ENCODE data around the gene SEC22B. TPM values are rescaled to one million over a fixed set of nuclear protein-coding genes. Genes with fewer than 3 reads are reported as not detected.
"Not testable (repeated sequence)": the region's sequence is repeated elsewhere in the genome, so short reads cannot be mapped to it uniquely, and the experiment has no call there.

SEC22B gene
- total RNA-seq, 1 experiment from 2014 or later: 22.7 TPM

GRCh38 chr1:120179811-120180690 is 3.7 kb upstream of the SEC22B start:
- not testable (repeated sequence) for DNase-seq; H3K9me2 ChIP-seq (replicated peaks; ENCODE audit: insufficient read depth, low read length); H4K20me1 ChIP-seq (ENCODE audit: insufficient read depth, low read depth, low read length); H3K4me1 ChIP-seq (ENCODE audit: low read length); H3K4me2 ChIP-seq (ENCODE audit: low read depth, low read length, poor library complexity, severe bottlenecking); H3K27ac ChIP-seq (ENCODE audit: low read length); H3K9me3 ChIP-seq (ENCODE audit: low read length); H3K27me3 ChIP-seq (ENCODE audit: low read length); H3K36me3 ChIP-seq (ENCODE audit: insufficient read depth, low read length); H3K9ac ChIP-seq (ENCODE audit: low read length); H3K4me3 ChIP-seq (ENCODE audit: low read length)
- peaks cover 11% of the 10 kb centered on the region for H3K79me2 ChIP-seq (ENCODE audit: low read length)
- H2AFZ ChIP-seq (ENCODE audit: low read length): peak overlapping the region; percentile 43; the same call in 1 of the 2 replicates

DNA sequence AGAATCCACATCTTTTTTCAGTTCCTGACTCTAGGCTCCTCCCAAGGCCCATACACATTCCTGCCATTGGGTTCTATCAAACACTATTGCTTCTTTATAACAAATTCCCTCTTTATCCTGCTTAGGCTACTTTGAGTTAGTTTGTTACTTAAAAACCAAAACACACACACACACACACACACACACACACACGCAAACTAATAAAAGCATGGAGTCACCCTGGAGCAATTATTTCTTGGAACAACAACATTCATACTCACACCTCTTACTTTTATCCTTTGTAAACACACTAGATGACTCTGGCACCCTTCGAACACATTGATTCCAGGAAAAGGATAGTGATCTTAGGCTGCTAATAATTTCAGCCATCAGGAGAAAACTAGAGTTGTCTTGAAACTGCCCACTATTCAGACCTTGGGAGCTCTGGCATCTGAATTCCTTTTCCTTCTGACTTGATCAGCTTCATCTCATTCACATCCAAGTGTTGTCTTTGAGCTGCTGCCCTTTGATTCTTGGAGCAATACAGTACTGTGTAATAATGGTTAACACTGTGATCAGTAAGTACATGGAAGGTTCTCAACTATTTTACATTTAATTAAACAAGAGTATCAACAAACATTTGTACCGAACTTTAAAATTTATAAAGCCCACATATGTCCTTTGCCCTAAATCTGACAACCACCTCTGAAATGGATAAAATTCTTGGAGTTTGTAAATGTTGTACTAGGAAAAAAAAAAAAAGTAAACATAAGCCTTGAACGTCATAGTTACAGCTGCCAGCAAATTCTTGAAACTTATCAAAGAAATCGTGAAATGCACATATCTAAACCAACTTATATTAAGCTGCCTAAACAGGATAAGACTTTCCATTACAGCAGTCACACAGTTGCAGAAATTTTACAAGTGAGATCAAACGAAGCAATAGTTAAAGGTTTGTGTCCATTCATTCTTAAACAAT is 2.8 kb upstream of the SEC22B start:
- no peaks in the 10 kb centered on the region for H3K27me3 ChIP-seq (ENCODE audit: low read length)
- H3K4me3 ChIP-seq (ENCODE audit: low read length): no peak overlapping the region
- peaks cover 5% of the 10 kb centered on the region; the same call in 1 of the 2 replicates for H3K9me2 ChIP-seq (replicated peaks; ENCODE audit: insufficient read depth, low read length)
- DNase-seq: no peak
- peak overlapping the region; percentile 43; the same call in 1 of the 2 replicates for H2AFZ ChIP-seq (ENCODE audit: low read length)
- H3K9ac ChIP-seq (ENCODE audit: low read length): no peak overlapping the region
- no peaks in the 10 kb centered on the region for H4K20me1 ChIP-seq (ENCODE audit: insufficient read depth, low read depth, low read length)
- H3K27ac ChIP-seq (ENCODE audit: low read length): no peak overlapping the region
- no peaks in the 10 kb centered on the region for H3K36me3 ChIP-seq (ENCODE audit: insufficient read depth, low read length)
- H3K4me2 ChIP-seq (ENCODE audit: low read depth, low read length, poor library complexity, severe bottlenecking): no peak overlapping the region
- H3K79me2 ChIP-seq (ENCODE audit: low read length): peaks cover 11% of the 10 kb centered on the region
- peaks cover 5% of the 10 kb centered on the region for H3K4me1 ChIP-seq (ENCODE audit: low read length)
- H3K9me3 ChIP-seq (ENCODE audit: low read length): no peaks in the 10 kb centered on the region

- DNase-seq; H3K27me3 ChIP-seq (ENCODE audit: low read length); H3K4me1 ChIP-seq (ENCODE audit: low read length); H3K27ac ChIP-seq (ENCODE audit: low read length); H4K20me1 ChIP-seq (ENCODE audit: insufficient read depth, low read depth, low read length); H3K4me2 ChIP-seq (ENCODE audit: low read depth, low read length, poor library complexity, severe bottlenecking); H3K4me3 ChIP-seq (ENCODE audit: low read length); H3K36me3 ChIP-seq (ENCODE audit: insufficient read depth, low read length); H3K9ac ChIP-seq (ENCODE audit: low read length); H3K9me3 ChIP-seq (ENCODE audit: low read length); H3K9me2 ChIP-seq (replicated peaks; ENCODE audit: insufficient read depth, low read length): not testable (repeated sequence)
- H2AFZ ChIP-seq (ENCODE audit: low read length): peak overlapping the region; percentile 69
- peaks cover 13% of the 10 kb centered on the region for H3K79me2 ChIP-seq (ENCODE audit: low read length)
These were observed 1.7 kb upstream of the SEC22B start for GRCh38 chr1:120178058-120178457.

- peak overlapping the region; percentile 100; the same call in 1 of the 2 replicates for H2AFZ ChIP-seq (ENCODE audit: low read length)
- not testable (repeated sequence) for H3K9me2 ChIP-seq (replicated peaks; ENCODE audit: insufficient read depth, low read length); H4K20me1 ChIP-seq (ENCODE audit: insufficient read depth, low read depth, low read length); H3K27me3 ChIP-seq (ENCODE audit: low read length); H3K9me3 ChIP-seq (ENCODE audit: low read length); H3K4me1 ChIP-seq (ENCODE audit: low read length); H3K36me3 ChIP-seq (ENCODE audit: insufficient read depth, low read length)
- peak overlapping the region; percentile 94 for H3K9ac ChIP-seq (ENCODE audit: low read length)
- DNase-seq: peak; percentile 43
- peak overlapping the region; percentile 61 for H3K4me2 ChIP-seq (ENCODE audit: low read depth, low read length, poor library complexity, severe bottlenecking)
- peak overlapping the region; percentile 62 for H3K27ac ChIP-seq (ENCODE audit: low read length)
- H3K4me3 ChIP-seq (ENCODE audit: low read length): peak overlapping the region; percentile 77
- peaks cover 13% of the 10 kb centered on the region for H3K79me2 ChIP-seq (ENCODE audit: low read length)
These were observed 632 bp downstream of the SEC22B start for GRCh38 chr1:120175688-120176087.

GRCh38 chr1:120164761-120165160 is 11.6 kb downstream of the SEC22B start:
- H3K9me2 ChIP-seq (replicated peaks; ENCODE audit: insufficient read depth, low read length); H3K9ac ChIP-seq (ENCODE audit: low read length); H3K4me3 ChIP-seq (ENCODE audit: low read length); H3K9me3 ChIP-seq (ENCODE audit: low read length); H3K79me2 ChIP-seq (ENCODE audit: low read length); H3K36me3 ChIP-seq (ENCODE audit: insufficient read depth, low read length); H2AFZ ChIP-seq (ENCODE audit: low read length); H3K4me1 ChIP-seq (ENCODE audit: low read length); DNase-seq; H3K27ac ChIP-seq (ENCODE audit: low read length); H3K27me3 ChIP-seq (ENCODE audit: low read length); H4K20me1 ChIP-seq (ENCODE audit: insufficient read depth, low read depth, low read length); H3K4me2 ChIP-seq (ENCODE audit: low read depth, low read length, poor library complexity, severe bottlenecking): not testable (repeated sequence)

- H3K9me3 ChIP-seq (ENCODE audit: low read length); H3K27me3 ChIP-seq (ENCODE audit: low read length); H4K20me1 ChIP-seq (ENCODE audit: insufficient read depth, low read depth, low read length): not testable (repeated sequence)
These were observed 14.3 kb downstream of the SEC22B start for GRCh38 chr1:120162015-120162414.

GRCh38 chr1:120158495-120158894 is 17.8 kb downstream of the SEC22B start:
- not testable (repeated sequence) for H3K9me3 ChIP-seq (ENCODE audit: low read length); H3K9me2 ChIP-seq (replicated peaks; ENCODE audit: insufficient read depth, low read length); H3K36me3 ChIP-seq (ENCODE audit: insufficient read depth, low read length); H3K79me2 ChIP-seq (ENCODE audit: low read length); DNase-seq; H3K4me2 ChIP-seq (ENCODE audit: low read depth, low read length, poor library complexity, severe bottlenecking); H3K4me3 ChIP-seq (ENCODE audit: low read length); H3K27me3 ChIP-seq (ENCODE audit: low read length); H3K9ac ChIP-seq (ENCODE audit: low read length); H4K20me1 ChIP-seq (ENCODE audit: insufficient read depth, low read depth, low read length); H2AFZ ChIP-seq (ENCODE audit: low read length); H3K27ac ChIP-seq (ENCODE audit: low read length); H3K4me1 ChIP-seq (ENCODE audit: low read length)

More at GRCh38 chr1:120162015-120162414, 14.3 kb downstream of the SEC22B start:
- not testable (repeated sequence) for H3K27ac ChIP-seq (ENCODE audit: low read length); H2AFZ ChIP-seq (ENCODE audit: low read length); H3K79me2 ChIP-seq (ENCODE audit: low read length); DNase-seq; H3K36me3 ChIP-seq (ENCODE audit: insufficient read depth, low read length); H3K4me2 ChIP-seq (ENCODE audit: low read depth, low read length, poor library complexity, severe bottlenecking); H3K4me1 ChIP-seq (ENCODE audit: low read length); H3K9me2 ChIP-seq (replicated peaks; ENCODE audit: insufficient read depth, low read length); H3K9ac ChIP-seq (ENCODE audit: low read length); H3K4me3 ChIP-seq (ENCODE audit: low read length)

DNA sequence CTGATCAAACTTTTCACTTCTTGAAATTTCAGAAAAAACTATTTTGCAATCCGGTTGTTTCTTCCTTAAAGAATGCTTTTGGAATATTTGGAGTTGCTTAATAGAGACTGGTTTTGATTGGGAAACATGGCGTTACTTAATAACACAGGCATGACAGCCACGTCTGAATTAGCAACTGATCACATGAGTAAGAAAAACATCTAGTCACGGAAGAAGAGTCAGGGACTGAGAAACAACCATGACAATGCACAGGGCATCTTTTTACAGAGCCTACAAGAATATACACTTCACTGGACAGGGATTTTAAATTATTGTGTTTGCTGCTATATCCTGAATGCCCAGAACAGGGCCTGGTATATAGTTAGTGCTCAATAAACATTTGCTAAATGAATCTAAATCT is 18.2 kb downstream of the SEC22B start:
- not testable (repeated sequence) for H3K27ac ChIP-seq (ENCODE audit: low read length); H3K9me2 ChIP-seq (replicated peaks; ENCODE audit: insufficient read depth, low read length); H3K9ac ChIP-seq (ENCODE audit: low read length); H2AFZ ChIP-seq (ENCODE audit: low read length); H3K4me2 ChIP-seq (ENCODE audit: low read depth, low read length, poor library complexity, severe bottlenecking); H3K4me1 ChIP-seq (ENCODE audit: low read length); H3K4me3 ChIP-seq (ENCODE audit: low read length); H3K36me3 ChIP-seq (ENCODE audit: insufficient read depth, low read length); H4K20me1 ChIP-seq (ENCODE audit: insufficient read depth, low read depth, low read length); H3K79me2 ChIP-seq (ENCODE audit: low read length); H3K27me3 ChIP-seq (ENCODE audit: low read length); DNase-seq; H3K9me3 ChIP-seq (ENCODE audit: low read length)
